Activated CD4-positive, alpha-beta T cell treated with anti-CD3 and anti-CD28 coated beads, Interleukin-2, amount 10 ng/mL, durations not matched to agents 24 days and 14 days (primary cell): ENCODE results near the gene MED13. TPM values are rescaled to one million over a fixed set of nuclear protein-coding genes. Genes with fewer than 3 reads are reported as not detected.
A peak's percentile ranks its signal among the peaks of the same experiment; 100 is the strongest.
"Not testable (repeated sequence)": the region's sequence is repeated elsewhere in the genome, so short reads cannot be mapped to it uniquely, and the experiment has no call there.

Experiments used
- DNase-seq: peaks from one replicate; pipeline ENCODE4 v3.0.0; 2022
- H3K27ac Mint-ChIP-seq: one replicate; pipeline ENCODE4 v1.8.0; 2022; ENCODE audit warnings: mild to moderate bottlenecking, mixed read lengths
- H3K27me3 Mint-ChIP-seq: one replicate; pipeline ENCODE4 v1.8.0; 2022; ENCODE audit warnings: mixed read lengths
- H3K36me3 Mint-ChIP-seq: one replicate; pipeline ENCODE4 v1.8.0; 2022; ENCODE audit warnings: low read depth, mild to moderate bottlenecking, mixed read lengths
- H3K4me1 Mint-ChIP-seq: one replicate; pipeline ENCODE4 v1.8.0; 2021; ENCODE audit warnings: mixed read lengths
- H3K4me3 Mint-ChIP-seq: one replicate; pipeline ENCODE4 v1.8.0; 2022; ENCODE audit warnings: mild to moderate bottlenecking, moderate library complexity, mixed read lengths
- H3K9me3 Mint-ChIP-seq: one replicate; pipeline ENCODE4 v1.8.0; 2021; ENCODE audit warnings: mixed read lengths
- intact Hi-C: fragments of 100-400 bp; cut with micrococcal nuclease; formaldehyde crosslinking; loops from one replicate; pipeline ENCODE4 v1.15.1; 2023
- total RNA-seq: library from RNA; stranded (reverse); gene quantifications from 2 replicates; pipeline ENCODE4 v1.2.3, GENCODE V29; 2022

Gene MED13
- total RNA-seq, 1 donor from 2014 or later = 63.4 TPM

DNA sequence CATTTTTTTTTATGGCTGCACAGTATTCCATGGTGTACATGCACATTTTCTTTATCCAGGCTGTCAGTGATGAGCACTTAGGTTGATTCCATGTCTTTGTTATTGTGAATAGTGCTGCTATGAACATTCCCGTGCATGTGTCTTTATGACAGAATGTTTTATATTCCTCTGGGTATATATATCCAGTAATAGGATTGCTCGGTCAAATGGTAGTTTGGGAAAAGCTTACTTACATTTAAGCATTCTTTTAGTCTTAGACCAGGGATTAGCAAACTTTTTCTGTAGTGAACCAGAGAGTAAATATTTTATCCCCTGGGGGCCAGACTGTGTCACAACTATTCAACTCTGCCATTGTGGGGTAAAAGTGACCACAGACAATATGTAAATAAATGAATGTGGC is 40.2 kb downstream of the MED13 start:
- no peaks in the 10 kb centered on the region for H3K9me3 Mint-ChIP-seq
- peaks cover 56% of the 10 kb centered on the region for H3K36me3 Mint-ChIP-seq
- intact Hi-C loops = no loop called here
- DNase-seq = no peak
- H3K27ac Mint-ChIP-seq = no peak overlapping the region
- no peaks in the 10 kb centered on the region for H3K27me3 Mint-ChIP-seq
- H3K4me3 Mint-ChIP-seq = no peak overlapping the region
- peaks cover 7% of the 10 kb centered on the region for H3K4me1 Mint-ChIP-seq

DNA sequence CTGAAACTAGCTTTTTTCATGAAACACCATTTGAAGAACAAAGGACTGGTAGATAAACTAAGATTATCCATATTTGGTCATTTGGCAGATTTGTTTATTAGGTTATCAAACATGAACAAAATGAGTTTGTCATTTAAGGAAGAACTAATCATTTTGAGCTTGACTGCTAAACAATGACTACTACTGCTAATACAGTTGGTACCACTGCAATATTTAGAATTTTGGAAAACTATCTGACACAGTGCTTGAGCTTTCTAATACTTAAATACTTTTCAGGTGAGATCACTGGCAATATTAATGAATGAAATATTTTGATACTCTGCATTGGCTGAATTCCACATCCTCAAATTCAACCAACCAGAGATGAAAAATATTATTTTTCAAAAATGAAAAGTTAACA is 47.2 kb downstream of the MED13 start:
- intact Hi-C loops = no loop called here
- Mint-ChIP-seq H3K27me3 (no peaks in the 10 kb centered on the region), H3K4me1 (peaks cover 2% of the 10 kb centered on the region), H3K9me3 (no peaks in the 10 kb centered on the region), H3K27ac (no peak overlapping the region), H3K4me3 (no peak overlapping the region), H3K36me3 (peaks cover 38% of the 10 kb centered on the region)
- DNase-seq = no peak

DNA sequence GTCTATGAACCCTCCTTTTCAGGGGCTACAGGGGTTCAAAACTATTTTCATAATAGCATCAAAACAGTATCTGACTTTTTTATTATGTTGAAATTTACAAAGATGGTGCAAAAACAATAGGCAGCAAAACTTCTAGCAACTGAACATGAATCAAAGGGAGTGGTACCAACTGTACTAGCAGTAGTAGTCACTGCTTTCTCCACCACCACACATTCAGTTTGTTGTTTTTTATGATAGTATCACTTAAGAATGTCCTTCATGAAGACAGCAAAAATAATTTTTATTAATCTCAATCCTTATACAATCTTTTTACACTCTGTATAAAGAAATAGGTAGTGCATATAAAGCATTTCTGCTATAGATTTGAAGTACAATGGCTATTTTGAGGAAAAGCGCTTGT is 47.6 kb downstream of the MED13 start:
- Mint-ChIP-seq H3K4me3 (no peak overlapping the region), H3K9me3 (no peaks in the 10 kb centered on the region), H3K36me3 (peaks cover 38% of the 10 kb centered on the region), H3K27me3 (no peaks in the 10 kb centered on the region), H3K27ac (no peak overlapping the region), H3K4me1 (peaks cover 2% of the 10 kb centered on the region)
- no peak for DNase-seq
- intact Hi-C loops = no loop called here

DNA sequence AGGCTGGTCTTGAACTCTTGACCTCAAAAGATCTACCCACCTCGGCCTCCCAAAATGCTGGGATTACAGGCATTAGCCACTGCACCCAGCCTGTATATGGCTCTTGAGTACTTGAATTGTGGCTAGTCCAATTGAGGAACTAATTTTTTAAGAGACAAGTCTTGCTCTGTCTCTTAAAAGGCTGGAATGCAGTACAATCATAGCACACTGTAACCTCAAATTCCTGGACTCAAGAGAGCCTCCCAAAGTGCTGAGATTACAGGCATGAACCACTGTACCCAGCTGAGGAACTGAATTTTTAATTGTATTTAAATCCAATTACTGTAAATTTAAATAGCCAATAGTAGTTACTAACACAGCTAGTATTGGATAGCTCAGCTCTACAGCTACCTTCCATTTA is 50.6 kb downstream of the MED13 start:
- H3K27me3 Mint-ChIP-seq = no peaks in the 10 kb centered on the region
- no peaks in the 10 kb centered on the region for H3K9me3 Mint-ChIP-seq
- peaks cover 8% of the 10 kb centered on the region for H3K4me1 Mint-ChIP-seq
- no peak overlapping the region for H3K4me3 Mint-ChIP-seq
- no peak overlapping the region for H3K27ac Mint-ChIP-seq
- H3K36me3 Mint-ChIP-seq = peaks cover 52% of the 10 kb centered on the region
- no peak for DNase-seq
- intact Hi-C loops = no loop called here

DNA sequence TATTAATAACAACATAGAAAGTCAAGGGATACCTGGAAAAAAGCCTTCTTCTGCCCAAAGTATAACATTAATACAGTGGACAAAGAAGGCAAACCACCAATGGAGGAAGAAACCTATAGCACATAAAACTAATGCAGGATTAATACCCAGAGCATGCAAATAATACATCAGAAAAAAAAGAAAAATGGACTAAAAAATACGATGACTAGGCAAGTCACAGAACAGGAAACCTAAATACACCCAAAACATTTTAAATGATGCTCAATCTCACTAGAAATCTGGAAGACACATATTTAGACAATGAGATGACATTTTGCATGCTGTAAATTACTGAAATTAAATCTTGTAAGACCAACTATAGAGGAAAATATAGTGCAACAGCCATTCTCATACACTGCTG is 55.9 kb downstream of the MED13 start:
- H3K36me3 Mint-ChIP-seq = peaks cover 66% of the 10 kb centered on the region
- H3K4me3 Mint-ChIP-seq = no peak overlapping the region
- DNase-seq = no peak
- no peaks in the 10 kb centered on the region for H3K27me3 Mint-ChIP-seq
- peaks cover 15% of the 10 kb centered on the region for H3K4me1 Mint-ChIP-seq
- no peak overlapping the region for H3K27ac Mint-ChIP-seq
- H3K9me3 Mint-ChIP-seq = peaks cover 3% of the 10 kb centered on the region
- intact Hi-C loops = no loop called here

DNA sequence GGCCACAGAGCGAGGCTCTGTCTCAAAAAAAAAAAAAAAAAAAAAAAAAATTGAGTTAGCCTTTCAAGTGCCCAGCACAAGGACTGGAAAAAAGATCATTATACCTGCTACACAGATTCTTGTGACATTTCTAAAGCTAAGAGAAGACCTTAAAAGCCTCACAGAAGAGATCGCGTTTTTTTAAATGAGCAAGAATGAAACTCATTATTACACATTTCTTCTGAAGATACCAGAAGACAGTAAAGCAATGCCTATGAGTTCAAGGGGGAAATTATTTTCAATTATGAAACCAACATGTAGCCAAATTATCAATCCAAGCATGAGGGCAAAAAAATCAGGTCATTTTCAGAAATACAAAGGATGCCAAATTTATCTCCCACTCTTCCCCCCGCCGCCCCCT is 56.8 kb downstream of the MED13 start:
- intact Hi-C loops = no loop called here
- peaks cover 4% of the 10 kb centered on the region for H3K9me3 Mint-ChIP-seq
- DNase-seq = no peak
- no peaks in the 10 kb centered on the region for H3K27me3 Mint-ChIP-seq
- peaks cover 16% of the 10 kb centered on the region for H3K4me1 Mint-ChIP-seq
- H3K4me3 Mint-ChIP-seq = no peak overlapping the region
- H3K27ac Mint-ChIP-seq = peak overlapping the region; percentile 58
- H3K36me3 Mint-ChIP-seq = peaks cover 64% of the 10 kb centered on the region

DNA sequence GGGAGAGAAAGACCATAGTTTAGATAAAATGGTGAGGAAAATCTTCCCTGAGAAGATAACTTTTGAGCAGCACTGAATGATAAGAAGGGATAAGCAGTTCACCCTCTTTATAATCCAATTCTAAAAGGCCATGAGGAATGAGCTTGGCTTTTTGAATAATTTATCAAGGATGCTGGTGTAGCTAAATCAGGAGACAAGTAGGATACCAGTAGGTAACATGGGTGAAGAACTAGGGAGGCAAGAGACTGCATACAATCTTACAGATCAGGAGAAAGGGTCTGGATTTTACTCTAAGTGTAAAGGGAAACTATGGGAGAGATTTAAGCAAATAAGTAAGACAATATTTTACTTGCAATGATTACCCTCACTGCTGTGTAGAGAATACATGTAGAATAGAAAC is 60.7 kb downstream of the MED13 start:
- Mint-ChIP-seq H3K4me3 (no peak overlapping the region), H3K4me1 (peaks cover 17% of the 10 kb centered on the region), H3K27me3 (no peaks in the 10 kb centered on the region), H3K27ac (no peak overlapping the region), H3K36me3 (peaks cover 46% of the 10 kb centered on the region), H3K9me3 (peaks cover 4% of the 10 kb centered on the region)
- intact Hi-C loops = no loop called here
- DNase-seq = no peak

DNA sequence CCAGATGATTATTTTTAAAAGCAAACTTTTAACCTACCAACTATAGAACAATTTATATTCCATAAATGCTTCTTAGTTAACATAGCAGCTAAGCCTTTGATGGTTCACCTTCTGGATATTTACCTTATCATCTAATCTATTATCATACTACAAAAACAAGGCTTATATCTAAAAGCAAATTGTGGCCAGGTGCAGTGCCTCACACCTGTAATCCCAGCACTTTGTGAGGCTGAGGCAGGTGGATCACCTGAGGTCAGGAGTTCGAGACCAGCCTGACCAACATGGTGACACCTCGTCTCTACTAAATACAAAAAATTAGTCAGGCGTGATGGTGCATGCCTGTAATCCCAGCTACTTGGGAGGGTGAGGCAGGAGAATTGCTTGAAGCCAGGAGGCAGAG is 61.9 kb downstream of the MED13 start:
- H3K27ac Mint-ChIP-seq, H3K4me3 Mint-ChIP-seq, H3K27me3 Mint-ChIP-seq, intact Hi-C loops, H3K9me3 Mint-ChIP-seq, DNase-seq: not testable (repeated sequence)
- Mint-ChIP-seq H3K36me3 (peaks cover 40% of the 10 kb centered on the region), H3K4me1 (peaks cover 12% of the 10 kb centered on the region)

DNA sequence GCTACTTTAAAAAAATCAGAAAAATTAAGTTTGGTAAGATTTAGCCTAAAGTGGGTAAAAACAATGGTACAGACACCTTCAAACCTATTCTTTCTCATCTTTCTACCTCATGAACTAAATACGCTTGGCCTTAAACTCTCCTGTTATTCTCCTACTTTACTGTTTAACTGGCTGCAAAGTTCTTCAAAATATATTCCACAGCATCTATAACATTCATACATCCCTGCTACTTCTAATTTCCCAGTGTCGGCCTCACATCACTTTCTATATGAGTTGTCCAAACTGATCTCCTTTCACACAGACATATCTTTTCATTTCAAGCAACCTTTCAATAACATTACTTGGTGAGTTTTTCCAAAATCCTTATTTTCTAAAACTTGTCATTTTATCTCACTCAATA is 64.0 kb downstream of the MED13 start:
- Mint-ChIP-seq H3K36me3 (peaks cover 32% of the 10 kb centered on the region), H3K4me3 (no peak overlapping the region), H3K4me1 (peaks cover 13% of the 10 kb centered on the region), H3K27me3 (no peaks in the 10 kb centered on the region), H3K9me3 (peaks cover 4% of the 10 kb centered on the region), H3K27ac (no peak overlapping the region)
- intact Hi-C loops = no loop called here
- no peak for DNase-seq

DNA sequence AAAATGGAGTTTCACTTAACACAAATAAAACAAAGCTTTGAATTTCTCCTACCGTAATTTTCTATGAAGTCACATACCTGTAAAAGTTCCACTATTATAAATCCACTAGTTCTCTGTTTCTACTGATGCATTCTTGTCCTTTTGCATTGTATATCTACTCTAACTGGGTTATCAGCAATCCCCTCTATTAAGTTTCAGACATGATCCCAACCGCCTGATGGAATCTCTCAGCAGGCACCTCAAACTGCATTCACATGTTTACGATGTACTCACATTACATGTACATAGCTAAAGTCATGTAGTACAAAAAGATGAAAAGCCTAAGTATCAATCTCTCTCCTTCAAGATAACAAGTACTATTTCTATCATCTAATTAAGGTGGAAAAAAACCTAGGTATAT is 64.9 kb downstream of the MED13 start:
- no peak for DNase-seq
- Mint-ChIP-seq H3K4me1 (peaks cover 15% of the 10 kb centered on the region), H3K27ac (no peak overlapping the region), H3K27me3 (no peaks in the 10 kb centered on the region), H3K4me3 (no peak overlapping the region), H3K9me3 (peaks cover 4% of the 10 kb centered on the region), H3K36me3 (peaks cover 25% of the 10 kb centered on the region)
- intact Hi-C loops = no loop called here

DNA sequence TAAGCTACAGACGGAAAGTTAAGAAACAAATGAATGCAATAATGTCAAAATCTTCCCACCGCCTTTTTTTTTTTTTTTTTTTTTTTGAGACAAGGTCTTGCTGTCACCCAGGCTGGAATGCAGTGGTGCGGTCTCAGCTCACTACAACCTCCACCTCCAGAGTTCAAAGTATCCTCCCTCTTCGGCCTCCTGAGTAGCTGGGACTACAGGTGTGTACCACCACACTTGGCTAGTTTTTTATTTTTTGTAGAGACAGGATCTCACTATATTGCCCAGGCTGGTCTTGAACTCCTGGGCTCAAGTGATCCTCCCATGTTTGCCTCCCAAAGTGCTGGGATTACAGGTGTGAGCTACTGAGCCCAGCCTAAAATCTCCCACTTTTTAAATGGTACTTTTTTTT is 66.5 kb downstream of the MED13 start:
- H3K9me3 Mint-ChIP-seq, H3K4me3 Mint-ChIP-seq, H3K27me3 Mint-ChIP-seq, intact Hi-C loops, DNase-seq, H3K27ac Mint-ChIP-seq: not testable (repeated sequence)
- Mint-ChIP-seq H3K36me3 (peaks cover 20% of the 10 kb centered on the region), H3K4me1 (peaks cover 13% of the 10 kb centered on the region)

DNA sequence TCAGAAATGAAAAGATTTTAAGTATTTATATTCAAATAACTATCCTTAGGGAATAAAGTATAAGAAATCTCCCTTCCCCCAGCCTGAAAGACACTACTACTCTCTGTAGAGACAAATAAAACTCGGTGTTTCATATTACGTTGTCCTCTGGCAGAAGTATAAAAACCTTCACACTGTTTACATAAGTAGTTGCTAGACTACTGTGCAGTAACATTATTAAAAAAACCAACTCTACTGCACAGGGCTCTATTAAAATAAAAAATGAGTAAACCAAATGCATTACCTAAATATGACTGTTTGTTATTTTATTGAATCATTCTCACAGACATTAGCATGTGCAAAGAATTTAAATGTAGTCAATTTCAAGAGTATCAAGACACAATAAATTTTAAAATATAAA is 67.4 kb downstream of the MED13 start:
- no peaks in the 10 kb centered on the region for H3K27me3 Mint-ChIP-seq
- no peaks in the 10 kb centered on the region for H3K9me3 Mint-ChIP-seq
- H3K4me1 Mint-ChIP-seq = peaks cover 13% of the 10 kb centered on the region
- H3K36me3 Mint-ChIP-seq = peaks cover 23% of the 10 kb centered on the region
- intact Hi-C loops = no loop called here
- H3K27ac Mint-ChIP-seq = no peak overlapping the region
- no peak for DNase-seq
- H3K4me3 Mint-ChIP-seq = no peak overlapping the region

DNA sequence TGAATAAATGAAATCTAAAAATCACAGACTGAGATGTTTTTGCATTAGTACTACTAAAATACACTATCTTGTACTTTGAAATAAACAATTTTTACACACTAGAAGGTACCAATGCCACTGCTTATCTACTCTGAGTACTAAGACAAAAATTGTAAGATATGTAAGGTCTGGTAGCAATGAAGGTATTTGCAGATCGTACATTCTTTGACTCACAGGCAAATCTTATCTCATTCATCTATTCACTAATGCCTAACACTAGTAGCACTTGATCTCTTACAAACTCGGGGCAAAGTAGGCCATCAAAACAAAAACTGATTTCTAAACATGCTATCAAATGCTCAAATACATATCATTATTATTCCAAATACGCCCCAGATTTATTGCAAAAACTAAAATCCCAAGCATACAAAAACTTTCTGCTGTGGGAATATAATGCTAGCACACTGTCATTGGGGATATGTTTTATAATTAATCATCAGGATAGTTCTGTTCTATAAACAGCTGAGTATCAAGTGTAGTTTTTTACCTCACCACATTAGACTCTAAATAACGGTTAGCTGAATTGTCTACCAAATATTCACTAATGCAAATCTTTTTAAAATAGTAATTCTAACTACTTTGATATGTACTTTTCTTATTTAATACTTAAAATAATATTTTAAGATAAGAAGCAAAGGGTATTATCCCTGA is 68.0 kb downstream of the MED13 start:
- H3K27me3 Mint-ChIP-seq = no peaks in the 10 kb centered on the region
- H3K9me3 Mint-ChIP-seq = no peaks in the 10 kb centered on the region
- intact Hi-C loops = no loop called here
- DNase-seq = no peak
- peaks cover 13% of the 10 kb centered on the region for H3K4me1 Mint-ChIP-seq
- no peak overlapping the region for H3K4me3 Mint-ChIP-seq
- H3K36me3 Mint-ChIP-seq = peaks cover 23% of the 10 kb centered on the region
- no peak overlapping the region for H3K27ac Mint-ChIP-seq

DNA sequence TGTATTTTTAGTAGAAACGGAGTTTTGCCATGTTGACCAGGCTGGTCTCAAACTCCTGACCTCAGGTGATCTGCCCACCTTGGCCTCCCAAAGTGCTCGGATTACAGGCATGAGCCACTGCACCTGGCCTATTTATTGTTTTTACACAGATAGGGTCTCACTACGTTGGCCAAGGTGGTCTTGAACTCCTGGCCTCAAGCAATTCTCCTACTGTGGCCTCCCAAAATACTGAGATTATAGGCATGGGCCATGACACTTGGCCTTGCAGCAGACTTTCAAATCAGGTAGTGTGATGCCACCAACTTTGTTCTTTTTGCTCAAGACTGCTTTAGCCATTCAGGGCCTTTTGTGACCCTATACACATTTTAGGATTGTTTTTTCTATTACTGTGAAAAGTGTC is 75.6 kb downstream of the MED13 start:
- Mint-ChIP-seq H3K36me3 (peaks cover 34% of the 10 kb centered on the region), H3K9me3 (no peaks in the 10 kb centered on the region), H3K27me3 (no peaks in the 10 kb centered on the region), H3K4me3 (no peak overlapping the region), H3K27ac (no peak overlapping the region), H3K4me1 (no peaks in the 10 kb centered on the region)
- no peak for DNase-seq
- intact Hi-C loops = no loop called here

DNA sequence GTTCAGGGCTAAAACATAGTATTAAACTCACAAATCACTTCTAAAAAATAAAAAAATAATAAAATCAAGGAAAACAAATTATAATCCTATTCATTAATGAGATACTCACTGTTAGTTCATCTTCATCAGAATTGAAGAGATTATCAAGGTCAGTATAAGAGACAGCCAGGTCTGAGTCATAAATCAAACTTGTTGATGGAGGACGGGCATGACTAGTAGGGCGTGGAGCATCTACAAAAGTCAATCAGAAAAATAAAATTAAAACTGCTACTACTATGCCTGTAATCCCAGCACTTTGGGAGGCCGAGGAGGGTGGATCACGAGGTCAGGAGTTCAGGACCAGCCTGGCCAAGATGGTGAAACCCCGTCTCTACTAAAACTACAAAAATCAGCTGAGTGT is 78.2 kb downstream of the MED13 start:
- H3K27me3 Mint-ChIP-seq = no peaks in the 10 kb centered on the region
- no peaks in the 10 kb centered on the region for H3K4me1 Mint-ChIP-seq
- no peak for DNase-seq
- peaks cover 41% of the 10 kb centered on the region for H3K36me3 Mint-ChIP-seq
- no peaks in the 10 kb centered on the region for H3K9me3 Mint-ChIP-seq
- H3K4me3 Mint-ChIP-seq = no peak overlapping the region
- intact Hi-C loops = no loop called here
- H3K27ac Mint-ChIP-seq = no peak overlapping the region
